HepG2 (cell line): ENCODE results near the gene SSNA1. TPM values are rescaled to one million over a fixed set of nuclear protein-coding genes. Genes with fewer than 3 reads are reported as not detected.

Experiments
- ATF5 ChIP-seq: sonication (generic); formaldehyde crosslinking; IDR thresholded peaks from 2 replicates; pipeline ENCODE4 v1.4.0; 2020; ENCODE audit warnings: mild to moderate bottlenecking, low read depth, missing genetic modification reagents
- ATM ChIP-seq: fragments of 450-650 bp; IDR thresholded peaks from 2 replicates; pipeline ENCODE4 v1.7.1; 2017; ENCODE audit warnings: mild to moderate bottlenecking, borderline replicate concordance
- BRD4 ChIP-seq: sonication (generic); formaldehyde crosslinking; IDR thresholded peaks from 2 replicates; pipeline ENCODE4 v1.4.0; 2020; ENCODE audit warnings: missing genetic modification reagents
- CC2D1A ChIP-seq: sonication (generic); formaldehyde crosslinking; IDR thresholded peaks from 2 replicates; pipeline ENCODE4 v1.8.1; 2023; ENCODE audit warnings: mild to moderate bottlenecking, missing genetic modification reagents
- GATAD1 ChIP-seq: IDR thresholded peaks from 2 replicates; pipeline ENCODE4 v1.6.1; 2016; ENCODE audit warnings: missing genetic modification reagents, missing compliant biosample characterization
- HNRNPL ChIP-seq: fragments of 200-400 bp; formaldehyde crosslinking; IDR thresholded peaks from 2 replicates; pipeline ENCODE4 v1.6.1; 2017; ENCODE audit warnings: mild to moderate bottlenecking, low read depth, low read length
- HOXA5 ChIP-seq: sonication (generic); formaldehyde crosslinking; IDR thresholded peaks from 2 replicates; pipeline ENCODE4 v1.4.0; 2020; ENCODE audit warnings: missing genetic modification reagents
- JDP2 ChIP-seq: sonication (generic); formaldehyde crosslinking; IDR thresholded peaks from 2 replicates; pipeline ENCODE4 v1.8.1; 2022; ENCODE audit warnings: missing genetic modification reagents, borderline replicate concordance
- KMT2B ChIP-seq: IDR thresholded peaks from 2 replicates; pipeline ENCODE4 v1.6.1; 2016; ENCODE audit warnings: missing genetic modification reagents, missing compliant biosample characterization
- LCORL ChIP-seq, 2 experiments: fragments of 450-650 bp in 1 of 2; sonication (generic) in 1 of 2; formaldehyde crosslinking in 1 of 2; IDR thresholded peaks; 2 replicates each; pipeline versions ENCODE4 v1.5.0 to v1.6.1; 2017 to 2020; ENCODE audit warnings: antibody characterized with exemption in 1 of 2, missing genetic modification reagents in 1 of 2
- MTF2 ChIP-seq: sonication (generic); formaldehyde crosslinking; IDR thresholded peaks from 2 replicates; pipeline ENCODE4 v1.5.0; 2020; ENCODE audit warnings: missing genetic modification reagents, borderline replicate concordance
- MXI1 ChIP-seq: IDR thresholded peaks from 3 replicates; pipeline ENCODE4 v1.6.1; 2012; ENCODE audit warnings: low read depth, low read length, inconsistent platforms, borderline replicate concordance
- RBFOX2 ChIP-seq: fragments of 200-400 bp; formaldehyde crosslinking; IDR thresholded peaks from 2 replicates; pipeline ENCODE4 v1.6.1; 2017; ENCODE audit warnings: low read depth, mild to moderate bottlenecking, low read length
- RFXANK ChIP-seq: IDR thresholded peaks from 2 replicates; pipeline ENCODE4 v1.6.1; 2016
- RXRB ChIP-seq: IDR thresholded peaks from 2 replicates; pipeline ENCODE4 v1.6.1; 2016; ENCODE audit warnings: borderline replicate concordance, missing genetic modification reagents, missing compliant biosample characterization
- SMAD9 ChIP-seq: sonication (generic); formaldehyde crosslinking; IDR thresholded peaks from 2 replicates; pipeline ENCODE4 v1.5.1; 2020; ENCODE audit warnings: mild to moderate bottlenecking, missing genetic modification reagents
- SRSF4 ChIP-seq: fragments of 200-400 bp; formaldehyde crosslinking; IDR thresholded peaks from one replicate; pipeline ENCODE4 v1.6.1; 2018; ENCODE audit warnings: mild to moderate bottlenecking, low read depth, low read length, moderate library complexity; ENCODE audit not compliant: poor library complexity, severe bottlenecking
- SYNCRIP ChIP-seq: fragments of 200-400 bp; formaldehyde crosslinking; IDR thresholded peaks from 2 replicates; pipeline ENCODE4 v1.6.1; 2018; ENCODE audit warnings: mild to moderate bottlenecking, low read depth, low read length; ENCODE audit not compliant: insufficient read depth
- TEAD2 ChIP-seq: sonication (generic); formaldehyde crosslinking; IDR thresholded peaks from 2 replicates; pipeline ENCODE4 v1.9.0; 2021; ENCODE audit warnings: missing genetic modification reagents
- ZMAT3 ChIP-seq: sonication (generic); formaldehyde crosslinking; conservative IDR thresholded peaks from 2 replicates; pipeline ENCODE4 v1.7.0; 2021; ENCODE audit warnings: missing genetic modification reagents
- ZNF557 ChIP-seq: sonication (generic); formaldehyde crosslinking; IDR thresholded peaks from 2 replicates; pipeline ENCODE4 v1.4.0; 2020; ENCODE audit warnings: missing genetic modification reagents
- ZNF629 ChIP-seq: sonication (generic); formaldehyde crosslinking; conservative IDR thresholded peaks from 2 replicates; pipeline ENCODE4 v1.5.0; 2020; ENCODE audit warnings: missing genetic modification reagents
- ZNF672 ChIP-seq: sonication (generic); formaldehyde crosslinking; IDR thresholded peaks from 2 replicates; pipeline ENCODE4 v1.8.1; 2022; ENCODE audit warnings: missing genetic modification reagents
- ZNF703 ChIP-seq: sonication (generic); formaldehyde crosslinking; IDR thresholded peaks from 2 replicates; pipeline ENCODE4 v1.5.1; 2020; ENCODE audit warnings: missing genetic modification reagents, mild to moderate bottlenecking, moderate library complexity, borderline replicate concordance
- ZNF720 ChIP-seq: sonication (generic); formaldehyde crosslinking; IDR thresholded peaks from 2 replicates; pipeline ENCODE4 v1.4.0; 2020; ENCODE audit warnings: missing genetic modification reagents
- ZNF773 ChIP-seq: sonication (generic); formaldehyde crosslinking; IDR thresholded peaks from 2 replicates; pipeline ENCODE4 v1.4.0; 2020; ENCODE audit warnings: missing genetic modification reagents, borderline replicate concordance
- ZNF775 ChIP-seq: sonication (generic); formaldehyde crosslinking; IDR thresholded peaks from 2 replicates; pipeline ENCODE4 v1.4.0; 2020; ENCODE audit warnings: missing genetic modification reagents, mild to moderate bottlenecking, moderate library complexity, borderline replicate concordance
- ZNF782 ChIP-seq: sonication (generic); formaldehyde crosslinking; IDR thresholded peaks from 2 replicates; pipeline ENCODE4 v1.4.0; 2020; ENCODE audit warnings: missing genetic modification reagents, mild to moderate bottlenecking, borderline replicate concordance
- ZSCAN5A ChIP-seq: sonication (generic); formaldehyde crosslinking; IDR thresholded peaks from 2 replicates; pipeline ENCODE4 v1.8.0; 2022; ENCODE audit warnings: mild to moderate bottlenecking, missing genetic modification reagents, borderline replicate concordance
- polyA plus RNA-seq, 8 experiments: library from polyadenylated mRNA; depleted of rRNA in 3 of 8; stranded (reverse) in 7 of 8; unstranded in 1 of 8; fragments of >200 nt; fragmentation: Illumina TruSeq in 4 of 8; extraction: Trizol in 4 of 8; gene quantifications; 2 replicates each; pipeline versions ENCODE4 v1.2.1 to v1.2.3, GENCODE V29; 2011 to 2016; ENCODE audit warnings: low read depth in 4 of 8, missing spikeins in 1 of 8, mixed read lengths in 1 of 8; ENCODE audit not compliant: insufficient read depth in 1 of 8
- total RNA-seq, 5 experiments: library from RNA; depleted of rRNA; stranded (reverse); fragments of >200 nt; fragmentation: Illumina TruSeq; extraction: Trizol; gene quantifications; 2 replicates each; pipeline ENCODE4 v1.2.3, GENCODE V29; 2016; ENCODE audit warnings: low read depth in 1 of 5

Gene SSNA1
- total and polyA plus RNA-seq, 2 of the 13 experiments (the other 11 are each of a cell fraction or from before 2014, with no cell fraction given): 35.9 to 49.4 TPM

GRCh38 chr9:137220317-137221094 lies 32.0 kb downstream of the SSNA1 start (continued):
- TF ChIP-seq ZNF775 (CRISPR knock-in tag): no peak
- TF ChIP-seq HOXA5 (CRISPR knock-in tag): no peak
- 0 out of 2 replicates have a peak, but pooled peaks have one; percentile 31 for TF ChIP-seq HNRNPL
- no peak for TF ChIP-seq TEAD2
- TF ChIP-seq ZNF720: no peak
- no peak for TF ChIP-seq SYNCRIP
- no peak for TF ChIP-seq MXI1
- TF ChIP-seq BRD4: no peak
- 0 out of 2 replicates have a peak, but pooled peaks have one; percentile 30 for TF ChIP-seq ZNF703 (CRISPR knock-in tag)
- no peak for TF ChIP-seq ATM
- no peak for TF ChIP-seq MTF2 (CRISPR knock-in tag)
- TF ChIP-seq ZNF672 (CRISPR knock-in tag): no peak
- TF ChIP-seq ZNF773 (CRISPR knock-in tag): no peak
- TF ChIP-seq RXRB (CRISPR knock-in tag): no peak
- no peak for TF ChIP-seq ZNF629 (CRISPR knock-in tag)
- no peak for TF ChIP-seq RFXANK (CRISPR knock-in tag)
- TF ChIP-seq JDP2 (CRISPR knock-in tag): no peak
- TF ChIP-seq ZNF782 (CRISPR knock-in tag): no peak
- TF ChIP-seq ZSCAN5A: no peak
- no peak for TF ChIP-seq KMT2B (CRISPR knock-in tag)
- no peak for TF ChIP-seq ZMAT3
- TF ChIP-seq LCORL (IDR thresholded peaks at IDR 0.05): no peak
- TF ChIP-seq LCORL (CRISPR knock-in tag; IDR thresholded peaks at IDR 0.05): no peak
- no peak for TF ChIP-seq ATF5 (CRISPR knock-in tag)
- no peak for TF ChIP-seq CC2D1A
- TF ChIP-seq GATAD1 (CRISPR knock-in tag): no peak
- peak; percentile 57 for TF ChIP-seq RBFOX2
- no peak for TF ChIP-seq SMAD9 (CRISPR knock-in tag)
- TF ChIP-seq SRSF4: no peak
- no peak for TF ChIP-seq ZNF557
